Neural cell (in vitro differentiated cells): ENCODE results near the gene TJP1. TPM values are rescaled to one million over a fixed set of nuclear protein-coding genes. Genes with fewer than 3 reads are reported as not detected.

ENCODE experiments used
- H2AFZ ChIP-seq: fragments of 200-600, 300-800 bp; sonication (generic), shearing (Covaris generic); 2 replicates; pipeline ENCODE4 v1.6.0; 2014; ENCODE audit warnings: low read depth, mild to moderate bottlenecking, antibody characterized with exemption, low read length, moderate library complexity
- H3F3A ChIP-seq: fragments of 200-600 bp; shearing (Covaris generic); 2 replicates; pipeline ENCODE4 v1.6.1; 2016; ENCODE audit warnings: mild to moderate bottlenecking, moderate library complexity, mixed read lengths, antibody characterized with exemption, low read length; ENCODE audit not compliant: insufficient read depth, poor library complexity, severe bottlenecking
- H3K27ac ChIP-seq: fragments of 200-600, 300-800 bp; sonication (generic), shearing (Covaris generic); 2 replicates; pipeline ENCODE4 v1.5.1; 2014; ENCODE audit warnings: mild to moderate bottlenecking, low read length, moderate library complexity
- H3K27me3 ChIP-seq: fragments of 300-800, 200-600 bp; sonication (generic), shearing (Covaris generic); 2 replicates; pipeline ENCODE4 v1.6.0; 2014; ENCODE audit warnings: mild to moderate bottlenecking, low read depth, low read length, moderate library complexity; ENCODE audit not compliant: insufficient read depth
- H3K36me3 ChIP-seq: fragments of 300-800, 200-600 bp; sonication (generic), shearing (Covaris generic); 2 replicates; pipeline ENCODE4 v1.5.1; 2014; ENCODE audit warnings: mild to moderate bottlenecking, antibody characterized with exemption, low read length, moderate library complexity; ENCODE audit not compliant: insufficient read depth
- H3K4me2 ChIP-seq: fragments of 300-800, 200-600 bp; sonication (generic), shearing (Covaris generic); 2 replicates; pipeline ENCODE4 v1.6.0; 2014; ENCODE audit warnings: mild to moderate bottlenecking, low read length
- H3K4me3 ChIP-seq: fragments of 300-800, 200-600 bp; sonication (generic), shearing (Covaris generic); 2 replicates; pipeline ENCODE4 v1.5.1; 2014; ENCODE audit warnings: mild to moderate bottlenecking, low read length, moderate library complexity
- H3K79me2 ChIP-seq: fragments of 200-600 bp; shearing (Covaris generic); replicated peaks from 2 replicates; pipeline ENCODE4 v1.6.0; 2014; ENCODE audit warnings: mild to moderate bottlenecking, low read length, moderate library complexity; ENCODE audit not compliant: insufficient read depth
- H3K9ac ChIP-seq: fragments of 300-800, 200-600 bp; sonication (generic), shearing (Covaris generic); 2 replicates; pipeline ENCODE4 v1.6.1; 2016; ENCODE audit warnings: mild to moderate bottlenecking, low read length, mixed read lengths
- H3K9me2 ChIP-seq: fragments of 200-600 bp; shearing (Covaris generic); 2 replicates; pipeline ENCODE4 v1.6.1; 2016; ENCODE audit warnings: mild to moderate bottlenecking, low read length, mixed read lengths; ENCODE audit not compliant: insufficient read depth
- H3K9me3 ChIP-seq: fragments of 200-600, 300-800 bp; sonication (generic), shearing (Covaris generic); 2 replicates; pipeline ENCODE4 v1.6.1; 2016; ENCODE audit warnings: mild to moderate bottlenecking, mixed run types, low read length, moderate library complexity, mixed read lengths
- H4K20me1 ChIP-seq: fragments of 200-600 bp; shearing (Covaris generic); 2 replicates; pipeline ENCODE4 v1.6.1; 2016; ENCODE audit warnings: mild to moderate bottlenecking, mixed run types; ENCODE audit not compliant: insufficient read depth
- EP300 ChIP-seq: fragments of 450-650 bp; conservative IDR thresholded peaks from 2 replicates; pipeline ENCODE4 v1.6.1; 2014; ENCODE audit warnings: antibody characterized with exemption, mild to moderate bottlenecking, moderate library complexity; ENCODE audit not compliant: poor library complexity, severe bottlenecking
- EZH2 ChIP-seq: fragments of 200-600, 300-800 bp; shearing (Covaris generic), sonication (generic); IDR thresholded peaks from 2 replicates; pipeline ENCODE4 v1.6.1; 2014; ENCODE audit warnings: antibody characterized with exemption, low read length, borderline replicate concordance, mild to moderate bottlenecking; ENCODE audit not compliant: insufficient read depth, poor library complexity, severe bottlenecking
- MXI1 ChIP-seq: fragments of 450-650 bp; conservative IDR thresholded peaks from 2 replicates; pipeline ENCODE4 v1.6.1; 2014; ENCODE audit warnings: antibody characterized with exemption, mild to moderate bottlenecking; ENCODE audit not compliant: poor library complexity, severe bottlenecking
- POLR2AphosphoS5 ChIP-seq: IDR thresholded peaks from 2 replicates; pipeline ENCODE4 v1.6.1; 2012
- RAD21 ChIP-seq: fragments of 450-650 bp; conservative IDR thresholded peaks from 2 replicates; pipeline ENCODE4 v1.6.1; 2014; ENCODE audit warnings: antibody characterized with exemption, mild to moderate bottlenecking, moderate library complexity
- SMC3 ChIP-seq: fragments of 450-650 bp; conservative IDR thresholded peaks from 2 replicates; pipeline ENCODE4 v1.6.1; 2014; ENCODE audit warnings: antibody characterized with exemption, mild to moderate bottlenecking, moderate library complexity; ENCODE audit not compliant: poor library complexity
- TAF1 ChIP-seq: IDR thresholded peaks from 2 replicates; pipeline ENCODE4 v1.6.1; 2012; ENCODE audit warnings: low read depth
- polyA plus RNA-seq: library from polyadenylated mRNA; depleted of rRNA; stranded (reverse); fragments of >200 nt; gene quantifications from 2 replicates; pipeline ENCODE4 v1.2.3, GENCODE V29; 2014
- TF ChIP-seq, protein P1 (sequence below): IDR thresholded peaks from 2 replicates; pipeline ENCODE4 v1.6.1; 2012; ENCODE audit warnings: borderline replicate concordance
- TF ChIP-seq, protein P2 (sequence below): fragments of 450-650 bp; IDR thresholded peaks from 2 replicates; pipeline ENCODE4 v1.5.1; 2014; ENCODE audit warnings: antibody characterized with exemption, mild to moderate bottlenecking, moderate library complexity; ENCODE audit not compliant: poor library complexity, severe bottlenecking

Gene TJP1
- polyA plus RNA-seq, 1 donor from 2014 or later = 6.2 TPM

DNA sequence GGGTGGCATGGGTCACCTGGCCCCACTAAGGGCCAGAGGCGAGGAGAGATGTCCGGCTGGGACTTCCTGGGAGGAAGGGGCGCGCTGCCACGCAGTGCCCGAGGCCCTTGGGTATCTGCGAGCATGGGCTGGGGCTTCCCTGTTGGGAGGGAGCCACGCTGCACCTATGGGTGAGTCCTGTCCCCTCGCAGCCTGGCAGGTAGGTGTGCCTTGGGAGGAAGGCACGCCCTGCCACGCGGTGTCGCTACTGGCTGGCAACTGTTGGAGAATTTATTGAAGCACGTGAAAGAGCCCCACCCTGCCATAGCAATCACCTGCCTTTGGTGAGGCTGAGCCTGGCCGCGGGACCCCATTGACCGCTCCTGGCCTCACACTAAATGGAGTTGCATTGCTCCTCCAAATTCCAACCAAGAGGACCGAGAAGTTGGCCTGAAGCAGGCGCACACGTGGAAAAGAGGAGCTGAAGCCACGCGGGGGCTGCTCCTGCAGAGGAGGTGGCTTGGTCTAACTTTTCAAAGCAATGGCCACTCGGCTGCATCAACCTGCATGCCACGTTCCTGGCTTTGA, 134.2 kb downstream of the TJP1 start:
- H3K79me2 ChIP-seq = no peaks in the 10 kb centered on the region
- TF ChIP-seq EZH2 = no peak
- TF ChIP-seq, protein P1, sequence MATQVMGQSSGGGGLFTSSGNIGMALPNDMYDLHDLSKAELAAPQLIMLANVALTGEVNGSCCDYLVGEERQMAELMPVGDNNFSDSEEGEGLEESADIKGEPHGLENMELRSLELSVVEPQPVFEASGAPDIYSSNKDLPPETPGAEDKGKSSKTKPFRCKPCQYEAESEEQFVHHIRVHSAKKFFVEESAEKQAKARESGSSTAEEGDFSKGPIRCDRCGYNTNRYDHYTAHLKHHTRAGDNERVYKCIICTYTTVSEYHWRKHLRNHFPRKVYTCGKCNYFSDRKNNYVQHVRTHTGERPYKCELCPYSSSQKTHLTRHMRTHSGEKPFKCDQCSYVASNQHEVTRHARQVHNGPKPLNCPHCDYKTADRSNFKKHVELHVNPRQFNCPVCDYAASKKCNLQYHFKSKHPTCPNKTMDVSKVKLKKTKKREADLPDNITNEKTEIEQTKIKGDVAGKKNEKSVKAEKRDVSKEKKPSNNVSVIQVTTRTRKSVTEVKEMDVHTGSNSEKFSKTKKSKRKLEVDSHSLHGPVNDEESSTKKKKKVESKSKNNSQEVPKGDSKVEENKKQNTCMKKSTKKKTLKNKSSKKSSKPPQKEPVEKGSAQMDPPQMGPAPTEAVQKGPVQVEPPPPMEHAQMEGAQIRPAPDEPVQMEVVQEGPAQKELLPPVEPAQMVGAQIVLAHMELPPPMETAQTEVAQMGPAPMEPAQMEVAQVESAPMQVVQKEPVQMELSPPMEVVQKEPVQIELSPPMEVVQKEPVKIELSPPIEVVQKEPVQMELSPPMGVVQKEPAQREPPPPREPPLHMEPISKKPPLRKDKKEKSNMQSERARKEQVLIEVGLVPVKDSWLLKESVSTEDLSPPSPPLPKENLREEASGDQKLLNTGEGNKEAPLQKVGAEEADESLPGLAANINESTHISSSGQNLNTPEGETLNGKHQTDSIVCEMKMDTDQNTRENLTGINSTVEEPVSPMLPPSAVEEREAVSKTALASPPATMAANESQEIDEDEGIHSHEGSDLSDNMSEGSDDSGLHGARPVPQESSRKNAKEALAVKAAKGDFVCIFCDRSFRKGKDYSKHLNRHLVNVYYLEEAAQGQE = no peak
- TF ChIP-seq, protein P2, sequence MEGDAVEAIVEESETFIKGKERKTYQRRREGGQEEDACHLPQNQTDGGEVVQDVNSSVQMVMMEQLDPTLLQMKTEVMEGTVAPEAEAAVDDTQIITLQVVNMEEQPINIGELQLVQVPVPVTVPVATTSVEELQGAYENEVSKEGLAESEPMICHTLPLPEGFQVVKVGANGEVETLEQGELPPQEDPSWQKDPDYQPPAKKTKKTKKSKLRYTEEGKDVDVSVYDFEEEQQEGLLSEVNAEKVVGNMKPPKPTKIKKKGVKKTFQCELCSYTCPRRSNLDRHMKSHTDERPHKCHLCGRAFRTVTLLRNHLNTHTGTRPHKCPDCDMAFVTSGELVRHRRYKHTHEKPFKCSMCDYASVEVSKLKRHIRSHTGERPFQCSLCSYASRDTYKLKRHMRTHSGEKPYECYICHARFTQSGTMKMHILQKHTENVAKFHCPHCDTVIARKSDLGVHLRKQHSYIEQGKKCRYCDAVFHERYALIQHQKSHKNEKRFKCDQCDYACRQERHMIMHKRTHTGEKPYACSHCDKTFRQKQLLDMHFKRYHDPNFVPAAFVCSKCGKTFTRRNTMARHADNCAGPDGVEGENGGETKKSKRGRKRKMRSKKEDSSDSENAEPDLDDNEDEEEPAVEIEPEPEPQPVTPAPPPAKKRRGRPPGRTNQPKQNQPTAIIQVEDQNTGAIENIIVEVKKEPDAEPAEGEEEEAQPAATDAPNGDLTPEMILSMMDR = no peak
- no peak for TF ChIP-seq POLR2AphosphoS5
- TF ChIP-seq EP300 = no peak
- no peak for TF ChIP-seq RAD21
- TF ChIP-seq SMC3 = no peak
- TF ChIP-seq MXI1 = no peak
- TF ChIP-seq TAF1 = no peak

DNA sequence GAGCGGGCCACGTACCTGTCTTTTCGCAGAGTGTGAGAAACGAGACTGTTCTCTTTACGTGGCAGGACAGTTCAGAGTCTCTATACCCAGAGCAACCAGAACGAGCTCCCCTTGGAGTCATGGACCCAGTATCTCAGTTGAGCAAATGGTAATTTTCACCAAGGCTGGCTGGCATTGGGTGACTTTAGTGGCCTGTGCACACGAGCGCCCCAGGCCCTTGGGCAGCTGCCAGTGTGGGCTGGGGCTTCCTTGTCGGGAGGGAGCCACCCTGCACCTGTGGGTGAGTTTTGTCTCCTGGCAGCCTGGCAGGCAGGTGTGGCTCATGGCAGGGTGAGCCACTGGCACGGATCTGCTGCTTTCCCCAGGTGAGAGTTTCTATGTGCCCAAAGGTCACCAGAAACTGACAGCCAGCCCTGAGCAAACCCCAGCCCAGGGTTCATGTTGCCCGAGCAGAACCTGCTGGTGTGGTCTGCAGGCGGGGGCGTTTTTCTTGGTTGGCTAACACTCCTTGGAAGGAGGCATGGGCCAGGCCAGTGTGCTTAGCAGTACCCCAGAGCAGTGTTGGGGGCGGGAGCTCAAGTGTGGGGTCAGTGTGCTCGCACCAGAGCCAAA, 135.0 kb downstream of the TJP1 start:
- H3K36me3 ChIP-seq = no peaks in the 10 kb centered on the region
- H3K27me3 ChIP-seq = no peaks in the 10 kb centered on the region
- no peaks in the 10 kb centered on the region for H3K9me2 ChIP-seq
- H3K4me2 ChIP-seq = no peak overlapping the region
- no peak overlapping the region for H3K4me3 ChIP-seq
- H3K79me2 ChIP-seq = no peaks in the 10 kb centered on the region
- TF ChIP-seq, protein P2 = no peak
- TF ChIP-seq TAF1 (no peak), RAD21 (no peak), EP300 (no peak), EZH2 (no peak), POLR2AphosphoS5 (no peak), SMC3 (no peak), MXI1 (no peak)
- TF ChIP-seq, protein P1 = no peak
- H4K20me1 ChIP-seq = no peaks in the 10 kb centered on the region
- H3F3A ChIP-seq = no peaks in the 10 kb centered on the region
- no peaks in the 10 kb centered on the region for H3K9me3 ChIP-seq
- H3K27ac ChIP-seq = no peak overlapping the region
- no peak overlapping the region for H3K9ac ChIP-seq
- H2AFZ ChIP-seq = no peak overlapping the region

More for the DNA sequence above, 134.2 kb downstream of the TJP1 start:
- H3K9ac ChIP-seq = no peak overlapping the region
- H3K9me2 ChIP-seq = no peaks in the 10 kb centered on the region
- no peak overlapping the region for H3K27ac ChIP-seq
- no peaks in the 10 kb centered on the region for H3K27me3 ChIP-seq
- H3K9me3 ChIP-seq = no peaks in the 10 kb centered on the region
- H3K36me3 ChIP-seq = no peaks in the 10 kb centered on the region
- H3K4me2 ChIP-seq = no peak overlapping the region
- H3K4me3 ChIP-seq = no peak overlapping the region
- no peaks in the 10 kb centered on the region for H3F3A ChIP-seq
- H2AFZ ChIP-seq = no peak overlapping the region
- no peaks in the 10 kb centered on the region for H4K20me1 ChIP-seq
